Stimulated activated CD4-positive, alpha-beta T cell treated with anti-CD3 and anti-CD28 coated beads, TNF-alpha, amount 100 ng/mL, for 48 hours (primary cell): ENCODE measurements around the gene DDAH1.
"Not testable (repeated sequence)": the region's sequence is repeated elsewhere in the genome, so short reads cannot be mapped to it uniquely, and the experiment has no call there.

ENCODE experiments used
- DNase-seq, 3 donors: peaks; one replicate each; pipeline ENCODE4 v3.0.0-alpha.2; 2020; ENCODE audit warnings: low read depth in 3 of 3

DDAH1 gene

DNA sequence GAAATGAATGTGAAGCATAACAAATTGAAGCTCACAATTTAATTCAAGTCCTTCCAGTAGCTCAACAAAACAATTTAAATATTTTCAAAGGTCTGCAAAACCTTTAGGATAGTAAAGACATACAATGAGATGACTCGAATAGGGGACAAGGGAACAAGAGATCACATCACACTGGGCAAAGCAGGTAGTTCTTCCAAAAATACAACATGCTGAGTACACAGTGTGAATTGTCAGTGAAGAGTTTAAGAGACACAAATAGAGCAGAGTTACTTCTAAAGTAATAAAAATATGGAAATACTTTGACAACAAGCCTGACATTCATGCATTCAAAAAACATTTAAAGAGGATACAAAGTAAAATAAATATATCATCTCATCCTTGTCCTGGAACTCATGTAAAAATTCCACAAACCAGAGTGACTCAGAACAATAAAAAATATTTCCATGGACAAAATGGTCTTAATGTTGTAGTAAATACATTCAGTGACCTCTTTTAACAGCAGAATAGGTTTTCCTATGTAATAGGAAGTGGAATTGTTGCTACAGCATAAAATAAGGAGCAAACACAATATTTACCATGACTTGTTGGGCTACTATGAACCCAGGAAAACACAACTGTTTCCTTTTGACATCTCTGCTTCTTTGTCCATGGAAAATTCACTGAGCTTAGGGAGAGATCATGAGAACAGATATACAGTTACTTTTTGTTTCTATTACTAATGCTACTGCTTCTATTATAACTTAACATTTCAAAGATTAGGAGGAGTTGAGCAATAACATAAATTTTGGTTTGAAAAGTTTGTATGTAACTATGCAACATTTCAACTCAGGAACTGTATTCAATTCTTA lies 104.9 kb downstream of the DDAH1 start:
- DNase-seq, result no peak

DNA sequence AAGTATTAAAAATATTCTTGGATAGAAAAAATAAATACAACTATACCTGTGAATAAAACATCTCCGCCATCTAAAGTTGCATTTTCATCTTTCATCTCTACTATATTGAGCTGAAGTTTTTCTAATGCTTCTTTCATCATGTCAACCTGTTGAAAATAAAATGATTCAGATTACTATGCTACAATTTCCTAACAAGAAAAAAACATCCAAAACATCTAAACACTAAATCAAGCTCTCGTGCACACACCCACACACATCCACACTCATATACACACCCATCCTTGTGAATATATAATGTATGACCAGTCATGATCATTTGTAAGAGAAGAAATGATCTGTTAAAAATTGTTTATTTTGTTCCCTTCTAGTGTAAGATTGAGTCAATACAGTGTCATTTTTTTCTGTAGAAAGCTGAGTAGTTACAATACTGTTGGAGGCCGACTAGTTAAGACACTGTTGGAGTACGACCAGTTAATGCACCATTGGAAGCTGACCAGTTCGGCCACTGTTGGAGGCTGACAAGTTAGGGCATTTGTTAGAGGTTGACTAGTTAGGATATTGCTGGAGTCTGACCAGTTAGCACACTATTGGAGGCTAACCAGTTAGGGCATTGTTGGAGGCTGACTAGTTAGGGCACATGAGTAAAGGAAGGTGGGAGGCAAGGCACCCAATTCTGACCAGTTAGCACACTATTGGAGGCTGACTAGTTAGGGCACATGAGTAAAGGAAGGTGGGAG lies 106.1 kb downstream of the DDAH1 start:
- DNase-seq, result no peak

- DNase-seq, result no peak
These were observed 107.1 kb downstream of the DDAH1 start for GRCh38 chr1:85357817-85358216.

DNA sequence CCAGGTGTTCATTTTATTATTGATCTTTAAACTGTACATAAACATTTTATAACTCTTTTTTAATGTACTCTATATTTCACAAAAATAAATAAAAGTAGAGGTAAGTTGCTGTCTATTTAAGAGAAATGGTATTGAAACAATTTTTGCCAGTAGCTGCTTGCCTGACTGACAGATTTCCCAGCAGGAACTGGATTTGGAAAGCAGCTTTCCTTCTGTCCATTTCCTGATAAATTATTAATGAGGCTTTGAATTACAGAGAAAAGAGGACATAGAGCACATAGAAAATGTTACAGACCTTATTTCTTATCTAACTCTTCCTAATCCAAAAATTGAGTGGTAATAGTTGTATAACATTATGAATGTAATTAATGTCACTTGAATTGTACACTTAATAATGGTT lies 108.8 kb downstream of the DDAH1 start:
- DNase-seq, result no peak

- no peak for DNase-seq
These were observed 112.9 kb downstream of the DDAH1 start for GRCh38 chr1:85352055-85352454.

GRCh38 chr1:85351202-85351828 lies 113.6 kb downstream of the DDAH1 start:
- DNase-seq, result no peak

DNA sequence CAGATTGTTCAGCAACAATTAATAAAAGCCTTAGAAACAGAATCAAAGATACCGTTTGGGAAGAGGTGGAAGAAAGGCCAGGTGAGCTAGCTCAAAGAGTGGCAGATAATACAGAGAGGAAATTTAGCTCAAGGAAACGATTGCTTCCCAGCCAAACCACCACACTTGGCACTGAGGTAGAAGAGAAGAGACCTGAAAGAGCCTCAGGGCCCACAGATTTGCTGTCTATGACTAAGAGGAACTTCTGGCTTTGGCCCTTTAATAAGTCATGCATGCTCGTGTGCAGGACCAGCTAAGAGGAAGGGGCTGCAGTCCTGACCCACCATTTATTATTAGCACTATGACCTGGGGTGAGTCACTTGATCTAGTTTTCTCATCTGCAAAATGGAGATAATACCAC lies 115.7 kb downstream of the DDAH1 start:
- no peak for DNase-seq

DNA sequence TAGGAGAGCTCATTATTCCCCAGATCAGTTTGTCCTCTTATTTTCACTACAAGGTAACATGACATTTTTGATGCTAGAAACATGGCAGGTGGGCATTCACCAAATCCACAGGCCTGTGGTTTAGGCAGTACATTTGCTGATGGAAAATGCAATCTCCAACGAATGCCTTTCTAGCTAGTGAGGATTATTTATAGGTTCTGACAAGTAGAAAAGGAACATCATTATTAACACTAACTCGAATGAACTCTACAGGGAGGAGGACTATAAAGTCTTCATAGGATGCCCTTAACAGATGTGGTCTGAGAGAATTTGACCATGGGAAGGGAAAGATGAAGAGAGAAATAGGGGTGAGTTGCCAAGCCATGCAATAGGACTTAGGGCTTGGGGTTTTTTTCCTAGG lies 117.1 kb downstream of the DDAH1 start:
- DNase-seq, result no peak

DNA sequence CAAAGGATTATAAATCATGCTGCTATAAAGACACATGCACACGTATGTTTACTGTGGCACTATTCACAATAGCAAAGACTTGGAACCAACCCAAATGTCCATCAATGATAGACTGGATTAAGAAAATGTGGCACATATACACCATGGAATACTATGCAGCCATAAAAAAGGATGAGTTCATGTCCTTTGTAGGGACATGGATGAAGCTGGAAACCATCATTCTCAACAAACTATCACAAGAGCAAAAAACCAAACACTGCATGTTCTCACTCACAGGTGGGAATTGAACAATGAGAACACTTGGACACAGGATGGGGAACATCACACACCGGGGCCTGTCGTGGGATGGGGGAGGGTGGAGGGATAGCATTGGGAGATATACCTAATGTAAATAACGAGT lies 117.7 kb downstream of the DDAH1 start:
- DNase-seq, result not testable (repeated sequence)

- DNase-seq, result no peak
These were observed 120.7 kb downstream of the DDAH1 start for GRCh38 chr1:85344256-85344694.

GRCh38 chr1:85343612-85344255 lies 121.2 kb downstream of the DDAH1 start:
- no peak for DNase-seq

- no peak for DNase-seq
These were observed 121.7 kb downstream of the DDAH1 start for GRCh38 chr1:85343213-85343611.

DNA sequence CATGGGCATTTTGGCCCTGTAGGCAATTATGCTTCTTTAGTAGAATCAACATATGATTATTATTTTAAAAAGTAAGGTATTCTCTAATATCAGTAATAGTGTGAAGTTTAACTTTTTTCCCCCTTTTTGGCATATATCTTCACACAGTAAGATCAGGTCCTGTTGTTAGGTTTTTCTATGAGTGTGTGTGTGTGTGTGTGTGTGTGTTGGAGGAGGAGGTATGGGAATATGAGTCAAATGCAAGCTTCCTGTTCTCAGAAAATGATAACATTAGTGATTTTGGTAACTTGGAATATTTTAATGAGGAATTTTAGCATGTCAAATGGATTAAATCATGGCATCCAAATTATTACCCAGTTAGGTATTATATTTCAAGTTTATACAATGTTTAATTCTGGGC lies 122.8 kb downstream of the DDAH1 start:
- no peak for DNase-seq

GRCh38 chr1:85340427-85340826 lies 124.5 kb downstream of the DDAH1 start:
- DNase-seq, result no peak

DNA sequence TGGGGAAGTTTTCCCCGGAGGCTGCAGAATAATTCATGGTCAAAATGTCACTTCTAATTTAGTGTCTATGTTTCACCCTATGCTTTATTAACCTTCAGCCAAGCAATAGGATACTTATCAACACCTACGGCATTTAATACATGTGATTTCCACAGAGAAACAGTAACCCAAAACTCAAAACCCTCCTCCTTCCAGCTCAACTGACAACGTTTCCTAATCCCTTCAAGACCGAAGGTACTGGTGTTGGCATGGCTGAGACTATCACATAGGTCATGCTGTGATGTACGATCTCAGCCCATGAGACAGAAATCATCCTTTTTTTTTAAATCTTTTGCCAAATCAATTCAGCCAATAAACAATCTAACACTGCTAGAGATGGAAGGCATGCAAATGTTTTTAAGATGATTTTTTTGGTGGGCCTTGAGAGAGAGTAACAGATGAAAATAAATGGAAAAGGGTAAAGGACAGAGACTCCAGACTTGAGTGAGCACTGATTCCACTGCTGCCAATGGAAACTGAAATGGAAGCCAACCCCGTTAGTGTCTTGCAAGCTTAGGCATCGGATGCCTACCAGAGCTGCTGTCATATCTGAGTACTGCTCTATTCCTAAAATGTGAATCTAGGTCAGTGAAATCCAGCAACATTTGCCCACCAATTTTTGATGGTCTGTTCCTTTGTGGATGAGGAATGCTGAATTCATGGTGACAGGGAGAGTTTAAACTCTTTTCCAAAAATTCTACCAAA lies 125.1 kb downstream of the DDAH1 start:
- no peak for DNase-seq

DNA sequence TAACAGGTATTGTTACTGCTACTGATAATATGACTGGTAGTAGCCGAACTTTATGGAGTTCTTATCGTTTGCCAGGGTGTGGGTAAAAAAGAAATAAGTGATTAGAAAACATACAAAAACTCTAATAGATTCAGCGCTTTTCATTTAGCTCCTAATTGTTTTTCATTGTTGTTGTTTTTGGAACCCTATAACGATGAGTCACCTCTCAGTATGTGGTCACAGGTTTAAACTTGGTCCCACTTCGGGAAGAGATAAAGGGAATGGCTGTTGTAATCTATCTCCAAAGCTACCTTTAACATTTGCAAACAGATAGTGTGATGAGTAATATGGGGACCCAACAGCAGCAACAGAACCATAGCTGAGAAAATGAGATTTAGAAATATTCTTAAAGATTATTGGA lies 125.9 kb downstream of the DDAH1 start:
- no peak for DNase-seq

DNA sequence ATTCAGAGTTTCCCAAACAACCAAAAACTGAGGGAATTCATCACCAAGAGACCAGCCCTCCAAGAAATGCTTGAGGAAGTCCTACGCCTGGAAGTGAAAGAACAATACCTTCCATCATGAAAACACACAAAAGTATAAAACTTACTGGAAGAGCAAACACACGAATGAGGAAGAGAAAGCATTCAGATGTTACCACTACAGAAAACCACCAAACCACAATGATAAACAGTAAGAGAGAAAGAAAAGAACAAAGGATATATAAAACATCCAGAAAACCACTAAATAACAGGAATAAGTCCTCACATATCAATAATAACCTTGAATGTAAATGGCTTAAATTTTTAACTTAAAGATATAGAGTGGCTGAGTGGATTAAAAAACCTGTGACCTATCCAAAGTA lies 130.0 kb downstream of the DDAH1 start:
- DNase-seq, result no peak

GRCh38 chr1:85333186-85333585 lies 131.8 kb downstream of the DDAH1 start:
- DNase-seq, result no peak

GRCh38 chr1:85332575-85332974 lies 132.4 kb downstream of the DDAH1 start:
- no peak for DNase-seq

- no peak for DNase-seq
These were observed 134.2 kb downstream of the DDAH1 start for GRCh38 chr1:85330711-85331290.

DNA sequence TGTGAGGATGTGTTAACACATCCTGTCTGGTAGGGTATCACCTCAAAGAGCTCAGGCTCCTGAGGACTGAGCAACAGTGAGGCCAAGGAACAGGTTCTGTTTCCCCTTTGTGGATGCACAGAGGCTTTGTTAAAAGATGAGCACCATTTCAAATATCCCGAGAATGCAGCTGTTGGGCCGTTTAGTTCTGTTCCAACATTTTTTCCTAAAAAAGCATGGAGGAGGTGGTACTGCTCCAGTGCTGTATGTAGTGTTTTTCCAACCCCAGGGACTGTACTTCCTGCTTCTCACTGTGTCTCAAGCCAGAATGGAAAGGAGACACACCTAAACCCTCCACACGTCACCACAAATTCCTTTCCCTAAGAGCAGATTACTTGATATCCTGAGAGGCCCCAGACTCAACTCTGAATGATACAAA lies 134.7 kb downstream of the DDAH1 start:
- DNase-seq, result no peak
